ENCODE measurements around the gene PRICKLE3.

Gene PRICKLE3

GRCh38 chrX:49206543-49206942, 20.4 kb upstream of the PRICKLE3 start:
- FAIRE-seq, result no peak

DNA sequence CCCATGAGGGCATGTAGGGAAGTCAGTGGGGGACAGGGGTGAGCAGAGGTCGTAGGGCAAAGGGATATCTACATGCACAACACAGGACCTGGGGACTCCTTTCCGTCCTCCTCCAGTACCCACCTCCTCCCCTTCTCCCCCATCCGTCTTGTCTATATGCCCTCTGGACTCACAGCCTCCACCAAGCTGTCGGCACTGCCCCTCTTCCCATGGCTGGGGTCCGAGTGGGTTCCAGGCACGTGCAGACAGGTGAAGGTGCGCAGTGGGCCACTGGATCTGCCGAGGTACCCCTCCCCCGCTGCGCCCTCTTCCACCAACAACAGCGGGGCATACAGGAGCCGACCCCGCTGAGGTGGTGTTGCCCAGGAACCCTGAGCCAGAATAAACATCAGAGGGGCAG, 19.3 kb upstream of the PRICKLE3 start:
- no peak for FAIRE-seq

DNA sequence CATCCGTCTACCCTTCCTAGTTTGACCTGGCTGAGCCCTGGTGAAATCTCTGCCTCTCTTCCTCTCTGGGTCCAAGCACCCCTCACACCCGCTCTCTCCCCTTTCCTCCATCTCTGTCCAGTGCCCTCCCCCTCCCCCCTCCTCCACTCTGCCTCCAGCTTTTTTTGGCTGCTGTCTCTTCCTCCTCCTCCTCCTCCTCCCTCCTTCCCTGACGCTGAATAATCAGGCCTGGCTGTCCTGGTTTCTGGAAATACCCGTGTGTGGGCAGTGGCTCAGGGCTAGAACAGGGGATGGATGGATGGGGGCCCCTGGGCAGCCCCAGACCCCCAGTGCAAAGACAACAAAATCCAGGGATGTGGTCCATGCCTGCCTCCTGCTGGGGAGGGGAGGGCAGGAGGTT, 18.5 kb upstream of the PRICKLE3 start:
- no peak for FAIRE-seq

- FAIRE-seq, result no peak
Observed at GRCh38 chrX:49204017-49204416, 17.8 kb upstream of the PRICKLE3 start.

GRCh38 chrX:49203536-49203935, 17.4 kb upstream of the PRICKLE3 start:
- FAIRE-seq, result no peak

- no peak for FAIRE-seq
Observed at GRCh38 chrX:49202022-49202421, 15.8 kb upstream of the PRICKLE3 start.

DNA sequence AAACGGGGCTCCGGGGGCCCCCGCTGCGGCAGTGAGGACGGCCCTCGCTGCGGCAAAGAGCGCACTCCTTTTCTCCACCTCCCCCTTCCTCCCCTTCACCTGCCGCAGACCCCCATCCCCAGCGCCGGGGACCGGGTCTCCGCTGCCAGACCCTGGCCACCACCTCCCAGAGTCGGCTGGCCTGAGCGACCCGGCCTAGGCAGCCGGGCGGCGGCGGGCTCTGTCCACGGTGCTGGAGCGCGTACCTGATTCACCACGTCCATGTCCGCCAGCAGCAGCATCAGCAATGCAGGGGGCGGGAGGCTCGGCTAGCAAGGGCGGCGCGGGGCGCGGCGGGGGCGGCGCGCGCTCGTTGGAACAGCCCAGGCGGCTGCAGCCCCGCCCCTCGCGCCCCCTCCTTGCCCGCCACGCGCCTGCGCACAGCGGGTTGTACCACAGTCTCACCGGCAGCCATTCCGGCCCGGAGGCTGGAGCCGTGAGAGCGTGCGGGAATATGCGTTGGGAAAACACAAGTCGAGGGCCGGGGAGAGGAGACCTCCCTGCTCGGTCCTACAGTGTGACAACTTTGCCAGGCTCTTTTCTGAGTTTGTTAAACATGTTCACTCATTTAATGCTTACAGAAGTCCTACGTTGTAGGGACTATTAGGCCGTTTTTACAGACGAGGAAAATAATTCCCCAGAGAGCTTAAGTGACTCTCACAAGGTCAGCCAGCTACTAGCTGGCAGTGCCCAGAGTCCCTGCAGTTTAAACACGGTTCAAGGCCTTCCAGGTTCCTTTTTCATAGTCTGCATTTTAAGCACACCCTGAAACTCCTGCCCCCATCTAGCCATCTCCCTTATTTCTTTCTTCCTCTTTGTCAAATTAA, 14.0 kb upstream of the PRICKLE3 start, which contains the start of gene SYP:
Gene SYP (minus strand): TSS at position 288 of the 866 bp plus-strand sequence. CDS start 7 bp downstream, at position 281.
- FAIRE-seq, result no peak

DNA sequence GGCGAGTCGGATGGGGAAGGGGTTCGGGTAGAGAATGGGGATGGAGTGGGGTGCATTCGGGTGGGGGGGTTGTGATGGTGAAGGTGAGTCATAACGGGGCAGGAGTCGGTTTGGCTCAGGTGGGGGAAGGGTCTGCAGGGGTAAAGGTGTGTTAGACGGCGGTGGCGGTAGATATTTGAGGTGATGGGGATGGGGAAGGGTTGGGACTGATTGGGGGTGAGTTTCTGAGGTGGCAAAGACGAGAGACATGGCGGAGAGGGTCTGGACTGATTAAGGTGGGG, 13.1 kb upstream of the PRICKLE3 start:
- FAIRE-seq, result no peak

DNA sequence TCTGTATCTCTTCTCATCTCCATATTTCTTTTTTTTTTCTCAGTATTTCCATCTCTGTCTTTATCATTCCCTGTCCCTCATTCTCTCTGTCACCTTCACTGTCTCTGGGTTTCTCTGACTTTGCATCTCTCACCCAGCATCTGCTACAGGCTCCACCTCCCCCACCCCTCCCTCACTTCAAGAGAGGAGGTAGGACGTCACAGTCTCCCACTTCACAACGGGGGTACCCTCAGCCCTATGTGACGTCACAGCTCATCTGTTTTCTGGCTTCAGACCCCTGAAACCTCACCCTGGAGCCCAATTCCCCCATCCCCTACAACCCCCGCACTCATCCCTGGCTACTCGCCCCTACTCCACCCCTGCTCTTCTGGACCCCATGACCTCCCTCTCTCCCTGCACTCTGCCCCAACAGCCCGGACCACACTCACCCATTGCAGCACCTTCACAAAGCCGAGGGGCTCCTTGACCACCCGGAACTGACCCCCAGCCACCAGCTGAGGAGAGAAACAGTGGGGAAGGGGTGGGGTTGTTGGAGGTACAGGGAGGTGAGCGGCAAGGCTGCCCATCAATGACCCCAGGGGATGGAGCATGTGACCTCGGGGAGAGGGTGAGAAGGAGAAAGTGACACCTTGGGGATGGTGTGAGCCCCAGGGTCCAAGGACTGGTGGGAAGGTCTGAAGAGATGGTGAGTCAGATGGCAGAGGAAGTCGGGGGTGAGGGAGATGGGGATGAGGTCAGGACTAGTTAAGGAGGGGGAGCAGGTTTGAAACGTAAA, 12.6 kb upstream of the PRICKLE3 start:
- no peak for FAIRE-seq

- no peak for FAIRE-seq
Observed at GRCh38 chrX:49197543-49198087, 11.4 kb upstream of the PRICKLE3 start.

DNA sequence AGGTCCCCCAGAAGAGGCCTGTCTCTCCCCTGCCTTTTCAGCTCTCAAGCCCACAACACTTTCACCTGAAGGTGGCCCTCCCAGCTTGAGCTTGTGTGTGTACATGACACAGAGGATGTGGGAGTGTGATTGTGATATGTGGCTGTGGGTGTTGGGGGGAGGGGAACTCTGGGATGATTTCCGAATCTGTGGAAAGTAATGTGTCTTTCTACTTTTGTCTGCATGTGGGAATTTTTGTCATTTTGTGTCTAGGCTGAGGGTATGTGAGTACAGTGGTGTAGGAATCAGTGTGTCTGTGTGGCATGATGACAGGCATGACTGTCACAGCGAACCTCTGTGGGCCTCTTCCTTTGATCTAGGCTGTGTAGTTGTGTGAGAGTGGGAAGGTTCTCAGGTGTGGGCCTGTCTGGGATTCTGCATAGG, 7.4 kb upstream of the PRICKLE3 start:
- FAIRE-seq, result no peak

DNA sequence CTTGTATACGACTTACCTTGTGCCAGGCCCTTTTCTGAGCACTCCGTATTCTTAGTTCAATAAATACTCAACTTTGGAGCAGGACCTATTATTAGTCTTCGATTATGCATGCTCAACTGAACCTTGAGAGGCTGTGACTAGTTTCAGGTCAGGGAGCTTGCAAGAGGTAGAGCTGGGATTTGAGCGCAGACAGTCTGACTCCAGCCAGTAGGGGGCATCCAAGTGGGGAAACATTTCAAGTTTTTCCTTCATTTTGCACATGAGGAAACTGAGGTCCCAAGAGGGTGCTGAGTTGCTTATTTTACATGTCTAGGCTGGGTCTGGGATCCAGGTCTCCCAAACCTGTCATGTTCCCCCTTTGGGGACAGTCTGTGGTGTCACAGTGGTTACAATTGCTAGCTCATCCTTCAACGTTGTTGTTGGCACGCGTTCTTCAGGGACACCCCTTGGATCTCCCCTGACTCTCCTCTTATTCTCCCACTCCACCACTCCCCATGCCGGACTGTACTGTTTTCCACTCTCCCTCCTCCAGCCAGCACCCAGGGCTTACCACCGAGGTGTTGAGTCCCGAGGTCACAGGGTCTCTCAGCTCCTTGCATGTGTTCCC, 6.7 kb upstream of the PRICKLE3 start:
- no peak for FAIRE-seq

GRCh38 chrX:49191574-49192011, 5.4 kb upstream of the PRICKLE3 start:
- no peak for FAIRE-seq

DNA sequence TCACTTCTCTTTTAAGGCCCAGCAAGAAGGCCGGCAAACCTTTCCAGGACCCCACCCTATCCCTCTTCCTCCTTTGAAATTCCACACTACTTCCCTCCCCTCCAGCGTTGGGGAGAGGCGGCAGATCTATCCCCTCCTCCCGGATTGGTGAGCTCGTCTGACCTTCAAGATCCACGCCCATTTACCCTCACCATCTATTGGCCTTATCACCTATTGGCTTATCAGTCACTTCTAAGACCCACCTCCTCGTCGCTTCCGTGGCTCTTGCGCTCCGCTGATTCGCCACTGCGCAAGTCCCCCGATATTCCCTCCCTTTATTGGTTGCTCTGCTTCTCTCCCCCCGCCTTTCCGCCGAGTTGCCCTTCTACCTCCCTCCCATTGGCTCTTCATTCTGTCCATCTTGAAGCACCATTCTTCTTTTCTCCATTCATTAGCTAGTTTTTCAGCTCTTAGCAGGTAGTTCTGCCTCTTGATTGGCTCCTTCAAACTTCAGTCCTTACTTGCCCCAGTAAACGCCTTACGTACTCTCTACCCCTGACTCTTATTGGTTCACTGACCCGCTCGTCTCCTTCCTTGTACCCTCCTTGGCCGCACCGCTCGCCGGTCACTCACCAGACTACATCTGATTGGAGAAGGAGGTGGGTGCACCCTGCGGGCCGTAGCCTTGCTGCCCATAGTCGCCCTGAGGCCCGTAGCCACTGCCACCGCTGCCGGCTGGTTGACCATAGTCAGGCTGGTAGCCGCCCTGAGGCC, 4.8 kb upstream of the PRICKLE3 start:
- FAIRE-seq, result peak; percentile 98

GRCh38 chrX:49189606-49190005, 3.4 kb upstream of the PRICKLE3 start:
- no peak for FAIRE-seq

GRCh38 chrX:49188468-49189076, 2.4 kb upstream of the PRICKLE3 start:
- no peak for FAIRE-seq

- no peak for FAIRE-seq
Observed at GRCh38 chrX:49187526-49187925, 1.4 kb upstream of the PRICKLE3 start.

DNA sequence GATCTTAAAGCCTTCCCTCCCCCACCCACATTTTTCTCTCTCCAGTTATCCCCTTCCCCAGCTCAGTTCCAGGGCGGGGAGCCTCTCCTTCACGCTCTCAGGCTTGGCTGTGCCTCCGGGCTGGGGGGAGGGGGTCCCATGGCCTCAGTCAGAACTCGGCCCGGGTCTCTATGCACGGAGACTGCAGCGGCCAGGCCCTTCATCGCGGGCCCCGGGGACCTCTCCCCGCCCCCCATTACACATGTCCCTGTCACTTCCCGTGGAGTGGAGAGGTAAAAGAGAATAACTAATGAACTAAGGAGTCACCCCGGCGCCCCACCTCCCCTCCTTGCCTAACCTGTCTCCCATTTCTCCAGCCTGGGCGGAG, 838 bp upstream of the PRICKLE3 start:
- FAIRE-seq, result no peak

- peak; percentile 52 for FAIRE-seq
Observed at GRCh38 chrX:49184294-49185281, 1.6 kb downstream of the PRICKLE3 start.

- FAIRE-seq, result no peak
Observed at GRCh38 chrX:49183701-49184281, 2.4 kb downstream of the PRICKLE3 start.

DNA sequence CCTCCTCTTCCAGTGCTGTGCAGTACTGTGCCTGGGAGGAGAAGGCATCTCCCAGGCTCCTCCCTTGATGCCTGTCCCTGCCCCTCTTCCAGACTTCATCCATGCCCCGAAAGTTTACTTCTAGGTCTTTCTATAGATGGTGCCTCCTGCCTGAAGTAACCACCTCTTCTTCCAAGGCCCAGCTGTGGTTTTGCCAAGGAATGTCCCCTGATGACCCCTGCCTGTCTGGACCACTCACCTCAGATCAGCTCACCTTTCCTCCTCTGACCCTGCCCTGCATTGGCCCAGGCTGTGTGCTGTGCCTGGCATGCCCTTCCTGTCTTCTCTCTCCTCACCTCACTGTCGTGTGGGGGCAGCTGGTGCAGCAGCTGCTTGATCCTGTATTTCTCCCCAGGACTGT, 6.8 kb downstream of the PRICKLE3 start:
- no peak for FAIRE-seq
